HG03342 (cell line): ENCODE data around the gene ADTRP.

Source experiments
- ATAC-seq: cut with Tn5 transposase; IDR thresholded peaks from one replicate; pipeline ENCODE4 v1.9.1; 2021; ENCODE audit warnings: mild to moderate bottlenecking, moderate library complexity; ENCODE audit not compliant: unreplicated experiment

ADTRP gene

GRCh38 chr6:11668455-11668854 is 110.1 kb downstream of the ADTRP start:
- ATAC-seq = no peak

- no peak for ATAC-seq
Measured at GRCh38 chr6:11667876-11668275, 110.7 kb downstream of the ADTRP start.

- ATAC-seq = no peak
Measured at GRCh38 chr6:11665604-11666326, 112.8 kb downstream of the ADTRP start.
